Cardiac muscle cell (in vitro differentiated cells and primary cell): Measurements from ENCODE around the gene STEAP3. TPM values are rescaled to one million over a fixed set of nuclear protein-coding genes. Genes with fewer than 3 reads are reported as not detected.
A peak's percentile ranks its signal among the peaks of the same experiment; 100 is the strongest.

ENCODE experiments used
- DNase-seq, 2 donors: peaks; one replicate each; pipeline versions ENCODE4 v3.0.0 to v3.0.0-alpha.2; 2010 to 2017; ENCODE audit warnings: low read depth in 1 of 2, low spot score in 1 of 2
- H3K27ac ChIP-seq: fragments of 200-600 bp; sonication (generic); 2 replicates; pipeline ENCODE4 v1.5.1; 2016
- H3K27me3 ChIP-seq: fragments of 200-600 bp; sonication (generic); 2 replicates; pipeline ENCODE4 v1.6.0; 2016; ENCODE audit warnings: control low read depth
- H3K36me3 ChIP-seq: fragments of 200-600 bp; sonication (generic); 2 replicates; pipeline ENCODE4 v1.5.1; 2016; ENCODE audit warnings: control low read depth
- H3K4me1 ChIP-seq: fragments of 200-600 bp; sonication (generic); 2 replicates; pipeline ENCODE4 v1.8.1; 2017; ENCODE audit warnings: low read depth, mild to moderate bottlenecking, mixed run types
- H3K4me3 ChIP-seq: fragments of 200-600 bp; sonication (generic); 2 replicates; pipeline ENCODE4 v1.5.1; 2016; ENCODE audit warnings: mild to moderate bottlenecking
- H3K9me3 ChIP-seq: fragments of 200-600 bp; sonication (generic); 2 replicates; pipeline ENCODE4 v1.5.1; 2017; ENCODE audit warnings: low read depth, mild to moderate bottlenecking, control low read depth
- CTCF ChIP-seq: IDR thresholded peaks from 2 replicates; pipeline ENCODE4 v1.5.1; 2012; ENCODE audit warnings: low read depth, mild to moderate bottlenecking, low read length
- polyA plus RNA-seq: library from polyadenylated mRNA; unstranded; fragments of >200 nt; fragmentation: Nextera tagmentation; extraction: Ambion mirVana; gene quantifications from 2 replicates; pipeline ENCODE4 v1.2.1, GENCODE V29; 2016
- total RNA-seq: library from RNA; depleted of rRNA; stranded (reverse); fragments of >200 nt; gene quantifications from 2 replicates; pipeline ENCODE4 v1.2.3, GENCODE V29; 2016

The STEAP3 gene
- total and polyA plus RNA-seq, 2 experiments from 2014 or later: 3.8 to 4.5 TPM

DNA sequence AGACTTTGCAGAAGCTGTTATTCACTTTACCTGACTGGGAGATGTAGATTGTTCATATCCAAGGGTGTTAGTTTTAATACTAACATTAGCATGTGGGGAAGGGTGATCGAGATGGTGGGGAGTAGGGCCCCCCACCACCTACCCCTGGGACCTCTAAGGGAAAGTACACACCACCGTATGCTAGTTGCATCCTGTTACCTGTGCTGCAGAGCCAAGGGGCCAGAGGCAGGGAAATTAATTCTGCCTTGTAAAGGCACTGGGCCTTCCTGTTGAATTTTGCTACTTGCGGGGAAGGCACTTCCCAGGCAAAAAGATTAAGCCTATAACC is 9.0 kb downstream of the STEAP3 start:
- no peak for TF ChIP-seq CTCF
- H3K27me3 ChIP-seq: no peaks in the 10 kb centered on the region
- no peak overlapping the region for H3K27ac ChIP-seq
- no peaks in the 10 kb centered on the region for H3K9me3 ChIP-seq
- H3K4me1 ChIP-seq: no peaks in the 10 kb centered on the region
- no peak overlapping the region for H3K4me3 ChIP-seq
- H3K36me3 ChIP-seq: no peaks in the 10 kb centered on the region
- DNase-seq: no peak

GRCh38 chr2:119233326-119234020 is 9.8 kb downstream of the STEAP3 start:
- no peak for TF ChIP-seq CTCF
- DNase-seq: peak in 1 of 2 donors; percentile 17

DNA sequence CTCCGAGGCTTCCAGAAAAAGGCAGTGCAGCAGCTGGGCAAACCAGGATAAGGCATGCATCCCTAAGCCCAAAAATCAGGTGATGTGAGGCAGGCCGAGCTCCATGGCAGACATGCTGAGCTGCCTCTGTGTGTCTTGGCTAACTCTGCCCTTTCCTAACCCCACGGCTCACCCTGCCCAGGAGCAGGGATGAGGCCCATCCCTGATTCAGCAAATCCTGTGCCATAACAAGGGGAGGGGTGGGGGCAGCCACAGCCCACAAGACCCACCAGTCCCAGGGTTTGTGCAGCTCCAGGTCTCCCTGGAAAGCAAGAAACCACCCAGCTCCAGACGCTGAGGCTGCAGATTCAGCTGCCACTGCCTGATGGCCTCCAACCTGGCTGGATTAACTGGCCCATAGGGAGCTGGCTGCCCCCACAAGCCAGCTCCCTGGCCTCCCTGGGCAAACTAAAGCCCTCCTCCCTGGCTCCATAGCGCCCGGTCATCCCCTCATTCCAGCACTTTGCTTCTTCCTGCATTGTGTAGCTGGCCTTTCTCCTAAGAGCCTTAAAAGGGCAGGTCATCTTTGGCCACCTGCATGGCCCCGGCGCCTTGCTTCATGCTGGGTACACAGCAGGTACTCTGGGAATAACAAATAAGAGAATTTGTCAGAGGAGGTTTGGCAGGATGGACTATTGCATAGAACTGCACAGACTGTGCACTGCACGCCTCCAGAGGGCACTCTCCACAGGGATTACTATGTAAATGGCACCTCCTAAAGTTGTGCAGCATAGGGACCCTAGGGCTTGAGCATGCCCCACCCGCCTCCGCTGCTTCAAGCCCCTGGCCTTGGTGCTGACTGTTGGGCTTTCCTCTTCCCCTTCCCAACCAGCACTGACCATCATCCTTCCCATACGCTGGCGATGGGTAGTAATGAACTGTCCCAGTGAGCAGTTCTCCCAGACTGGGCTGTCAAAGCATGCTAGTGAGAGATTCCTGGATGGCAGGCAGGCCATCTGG is 10.7 kb downstream of the STEAP3 start:
- H3K9me3 ChIP-seq: no peaks in the 10 kb centered on the region
- H3K4me1 ChIP-seq: no peaks in the 10 kb centered on the region
- H3K4me3 ChIP-seq: no peak overlapping the region
- peak; percentile 63 for TF ChIP-seq CTCF
- DNase-seq: peak; percentile 57 to 93
- no peak overlapping the region for H3K27ac ChIP-seq
- no peaks in the 10 kb centered on the region for H3K36me3 ChIP-seq
- H3K27me3 ChIP-seq: no peaks in the 10 kb centered on the region

More at GRCh38 chr2:119233326-119234020, 9.8 kb downstream of the STEAP3 start:
- Histone ChIP-seq H3K4me1 (no peaks in the 10 kb centered on the region), H3K27ac (no peak overlapping the region), H3K36me3 (no peaks in the 10 kb centered on the region), H3K9me3 (no peaks in the 10 kb centered on the region), H3K27me3 (no peaks in the 10 kb centered on the region), H3K4me3 (no peak overlapping the region)

DNA sequence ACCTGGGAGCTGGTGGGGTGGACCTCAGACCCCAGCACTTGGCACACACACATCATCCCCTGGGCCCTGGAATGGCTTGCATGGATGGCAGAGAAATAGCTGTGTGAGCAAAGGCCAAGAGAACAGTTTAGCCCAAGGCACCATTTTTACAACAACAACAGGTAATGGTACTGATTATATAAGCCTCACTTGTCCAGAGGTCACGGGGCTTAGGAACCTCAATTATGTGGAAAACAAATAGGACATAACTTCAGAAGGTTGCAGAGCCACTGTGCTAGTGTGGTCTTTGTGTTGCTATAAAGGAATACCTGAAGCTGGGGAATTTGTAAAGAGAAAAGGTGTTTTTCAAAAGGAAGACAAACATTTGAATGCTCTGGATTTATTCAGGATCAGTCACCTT is 13.2 kb downstream of the STEAP3 start:
- DNase-seq: no peak
- Histone ChIP-seq H3K4me1 (peaks cover 22% of the 10 kb centered on the region), H3K36me3 (no peaks in the 10 kb centered on the region), H3K27me3 (no peaks in the 10 kb centered on the region), H3K9me3 (no peaks in the 10 kb centered on the region), H3K27ac (no peak overlapping the region), H3K4me3 (no peak overlapping the region)
- no peak for TF ChIP-seq CTCF

DNA sequence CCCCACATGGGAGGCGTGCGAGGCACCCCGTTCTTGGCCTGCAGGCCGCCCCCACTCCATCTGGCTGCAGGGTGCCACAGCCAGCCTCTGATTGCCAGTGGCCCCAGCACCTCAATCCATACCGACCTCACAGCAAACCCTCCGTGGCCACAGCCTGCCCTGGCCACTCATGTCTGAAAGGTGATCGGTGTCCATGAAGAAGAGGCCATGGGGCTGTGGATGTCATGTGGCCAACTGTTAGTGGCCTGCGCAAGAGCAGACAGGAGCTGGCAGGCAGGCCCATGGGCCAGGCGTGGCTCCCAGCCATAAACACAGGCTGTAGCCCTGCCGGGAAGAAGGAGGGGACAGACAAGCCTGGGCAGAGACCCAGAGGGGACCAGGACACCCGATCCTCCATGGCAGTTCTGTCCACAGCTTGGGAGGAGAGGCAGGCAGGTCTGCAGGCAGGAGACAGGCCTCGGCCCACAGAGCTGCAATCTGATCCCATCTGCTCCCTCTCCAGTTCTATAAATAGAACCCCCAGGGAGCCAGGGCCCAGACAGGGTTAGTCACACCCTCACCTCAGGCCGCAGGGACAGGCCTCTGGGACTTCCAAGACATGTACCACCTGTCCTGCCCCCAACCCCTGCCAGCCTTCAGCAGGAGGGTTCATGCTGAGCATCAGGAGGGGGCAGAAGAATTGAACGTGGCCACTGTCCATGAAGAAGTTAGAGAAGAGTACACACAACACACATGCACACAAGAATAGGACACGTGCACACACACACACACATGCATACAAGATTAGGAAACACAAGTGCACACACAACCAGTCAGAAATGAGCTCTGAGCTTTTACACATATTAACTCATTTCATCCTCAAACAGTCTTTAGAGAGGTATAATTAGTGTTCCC is 16.9 kb downstream of the STEAP3 start:
- H3K4me3 ChIP-seq: no peak overlapping the region
- no peaks in the 10 kb centered on the region for H3K9me3 ChIP-seq
- DNase-seq: peak; percentile 47 to 84
- H3K27ac ChIP-seq: peak overlapping the region; percentile 79
- no peaks in the 10 kb centered on the region for H3K27me3 ChIP-seq
- TF ChIP-seq CTCF: no peak
- peaks cover 22% of the 10 kb centered on the region for H3K4me1 ChIP-seq
- no peaks in the 10 kb centered on the region for H3K36me3 ChIP-seq
